Measurements from ENCODE around the gene SYNPR.

DNA sequence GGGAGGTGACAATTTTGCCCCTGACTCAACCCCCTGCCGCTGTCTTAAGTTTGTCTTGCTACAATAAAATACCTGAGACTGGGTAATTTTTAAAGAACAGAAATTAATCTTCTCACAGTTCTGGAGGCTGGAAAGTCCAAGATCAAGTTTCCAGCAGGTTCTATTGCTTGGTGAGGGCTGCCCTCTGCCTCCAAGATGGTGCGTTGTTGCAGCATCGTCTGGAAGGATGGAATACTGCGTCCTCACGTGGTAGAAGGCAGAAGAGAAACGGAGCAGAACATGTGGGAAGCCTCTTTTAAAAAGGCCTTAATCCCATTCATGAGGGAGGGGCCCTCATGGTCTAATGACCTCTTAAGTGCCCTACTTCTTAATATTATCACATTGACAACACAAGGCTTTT is 287.1 kb downstream of the SYNPR start:
- TF ChIP-seq EP300 (IDR thresholded peaks at IDR 0.05), result no peak
- TF ChIP-seq POLR2AphosphoS5 (IDR thresholded peaks at IDR 0.05), result no peak
- TF ChIP-seq, protein P1, sequence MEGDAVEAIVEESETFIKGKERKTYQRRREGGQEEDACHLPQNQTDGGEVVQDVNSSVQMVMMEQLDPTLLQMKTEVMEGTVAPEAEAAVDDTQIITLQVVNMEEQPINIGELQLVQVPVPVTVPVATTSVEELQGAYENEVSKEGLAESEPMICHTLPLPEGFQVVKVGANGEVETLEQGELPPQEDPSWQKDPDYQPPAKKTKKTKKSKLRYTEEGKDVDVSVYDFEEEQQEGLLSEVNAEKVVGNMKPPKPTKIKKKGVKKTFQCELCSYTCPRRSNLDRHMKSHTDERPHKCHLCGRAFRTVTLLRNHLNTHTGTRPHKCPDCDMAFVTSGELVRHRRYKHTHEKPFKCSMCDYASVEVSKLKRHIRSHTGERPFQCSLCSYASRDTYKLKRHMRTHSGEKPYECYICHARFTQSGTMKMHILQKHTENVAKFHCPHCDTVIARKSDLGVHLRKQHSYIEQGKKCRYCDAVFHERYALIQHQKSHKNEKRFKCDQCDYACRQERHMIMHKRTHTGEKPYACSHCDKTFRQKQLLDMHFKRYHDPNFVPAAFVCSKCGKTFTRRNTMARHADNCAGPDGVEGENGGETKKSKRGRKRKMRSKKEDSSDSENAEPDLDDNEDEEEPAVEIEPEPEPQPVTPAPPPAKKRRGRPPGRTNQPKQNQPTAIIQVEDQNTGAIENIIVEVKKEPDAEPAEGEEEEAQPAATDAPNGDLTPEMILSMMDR (IDR thresholded peaks at IDR 0.05), result no peak
- no peak for TF ChIP-seq POLR2A (IDR thresholded peaks at IDR 0.05; ENCODE audit: low read depth)
